ENCODE data around the gene BHLHE40.
A peak's percentile ranks its signal among the peaks of the same experiment; 100 is the strongest.

BHLHE40 gene

GRCh38 chr3:4982773-4983738, 3.8 kb downstream of the BHLHE40 start:
- POLR2A ChIA-PET: interaction anchor here (0.8 to 2.9 kb wide), 14 partner anchors 11 to 272 kb away, joined by 3 to 18 read pairs (median 5); no protein-coding TSS in a partner anchor

DNA sequence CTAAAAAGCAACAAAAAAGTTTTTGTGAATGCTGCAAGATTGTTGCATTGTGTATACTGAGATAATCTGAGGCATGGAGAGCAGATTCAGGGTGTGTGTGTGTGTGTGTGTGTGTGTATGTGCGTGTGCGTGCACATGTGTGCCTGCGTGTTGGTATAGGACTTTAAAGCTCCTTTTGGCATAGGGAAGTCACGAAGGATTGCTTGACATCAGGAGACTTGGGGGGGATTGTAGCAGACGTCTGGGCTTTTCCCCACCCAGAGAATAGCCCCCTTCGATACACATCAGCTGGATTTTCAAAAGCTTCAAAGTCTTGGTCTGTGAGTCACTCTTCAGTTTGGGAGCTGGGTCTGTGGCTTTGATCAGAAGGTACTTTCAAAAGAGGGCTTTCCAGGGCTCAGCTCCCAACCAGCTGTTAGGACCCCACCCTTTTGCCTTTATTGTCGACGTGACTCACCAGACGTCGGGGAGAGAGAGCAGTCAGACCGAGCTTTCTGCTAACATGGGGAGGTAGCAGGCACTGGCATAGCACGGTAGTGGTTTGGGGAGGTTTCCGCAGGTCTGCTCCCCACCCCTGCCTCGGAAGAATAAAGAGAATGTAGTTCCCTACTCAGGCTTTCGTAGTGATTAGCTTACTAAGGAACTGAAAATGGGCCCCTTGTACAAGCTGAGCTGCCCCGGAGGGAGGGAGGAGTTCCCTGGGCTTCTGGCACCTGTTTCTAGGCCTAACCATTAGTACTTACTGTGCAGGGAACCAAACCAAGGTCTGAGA, 4.7 kb downstream of the BHLHE40 start:
- TF ChIP-seq CTCF (IDR thresholded peaks at IDR 0.05; ENCODE audit: control extremely low read depth, extremely low read depth, low read depth, missing control alignments): no peak
- POLR2A ChIA-PET: interaction anchor here (0.8 to 2.9 kb wide), 16 partner anchors 10 to 273 kb away, joined by 3 to 18 read pairs (median 4); no protein-coding TSS in a partner anchor
- peak; percentile 61 for DNase-seq (ENCODE audit: extremely low spot score)
- CTCF ChIA-PET: interaction anchor here (0.9 to 6.3 kb wide), 21 partner anchors 7 to 272 kb away, joined by 3 to 40 read pairs (median 5); no protein-coding TSS in a partner anchor

More at GRCh38 chr3:4982773-4983738, 3.8 kb downstream of the BHLHE40 start:
- no peak for TF ChIP-seq CTCF (IDR thresholded peaks at IDR 0.05; ENCODE audit: control extremely low read depth, extremely low read depth, low read depth, missing control alignments)
- DNase-seq (ENCODE audit: extremely low spot score): no peak
- CTCF ChIA-PET: interaction anchor here (0.7 to 6.3 kb wide), 29 partner anchors 11 to 276 kb away, joined by 3 to 40 read pairs (median 4); no protein-coding TSS in a partner anchor

DNA sequence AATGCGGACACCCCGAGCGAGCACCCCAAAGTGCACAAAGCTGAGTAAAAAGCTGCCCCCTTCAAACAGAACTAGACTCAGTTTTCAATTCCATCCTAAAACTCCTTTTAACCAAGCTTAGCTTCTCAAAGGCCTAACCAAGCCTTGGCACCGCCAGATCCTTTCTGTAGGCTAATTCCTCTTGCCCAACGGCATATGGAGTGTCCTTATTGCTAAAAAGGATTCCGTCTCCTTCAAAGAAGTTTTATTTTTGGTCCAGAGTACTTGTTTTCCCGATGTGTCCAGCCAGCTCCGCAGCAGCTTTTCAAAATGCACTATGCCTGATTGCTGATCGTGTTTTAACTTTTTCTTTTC, 5.3 kb downstream of the BHLHE40 start:
- CTCF ChIA-PET: interaction anchor here (1.1 to 6.3 kb wide), 18 partner anchors 8 to 273 kb away, joined by 3 to 40 read pairs (median 6); no protein-coding TSS in a partner anchor
- DNase-seq (ENCODE audit: extremely low spot score): no peak
- POLR2A ChIA-PET: interaction anchor here (0.8 to 2.9 kb wide), 14 partner anchors 9 to 273 kb away, joined by 3 to 18 read pairs (median 5); no protein-coding TSS in a partner anchor
- no peak for TF ChIP-seq CTCF (IDR thresholded peaks at IDR 0.05; ENCODE audit: control extremely low read depth, extremely low read depth, low read depth, missing control alignments)

DNA sequence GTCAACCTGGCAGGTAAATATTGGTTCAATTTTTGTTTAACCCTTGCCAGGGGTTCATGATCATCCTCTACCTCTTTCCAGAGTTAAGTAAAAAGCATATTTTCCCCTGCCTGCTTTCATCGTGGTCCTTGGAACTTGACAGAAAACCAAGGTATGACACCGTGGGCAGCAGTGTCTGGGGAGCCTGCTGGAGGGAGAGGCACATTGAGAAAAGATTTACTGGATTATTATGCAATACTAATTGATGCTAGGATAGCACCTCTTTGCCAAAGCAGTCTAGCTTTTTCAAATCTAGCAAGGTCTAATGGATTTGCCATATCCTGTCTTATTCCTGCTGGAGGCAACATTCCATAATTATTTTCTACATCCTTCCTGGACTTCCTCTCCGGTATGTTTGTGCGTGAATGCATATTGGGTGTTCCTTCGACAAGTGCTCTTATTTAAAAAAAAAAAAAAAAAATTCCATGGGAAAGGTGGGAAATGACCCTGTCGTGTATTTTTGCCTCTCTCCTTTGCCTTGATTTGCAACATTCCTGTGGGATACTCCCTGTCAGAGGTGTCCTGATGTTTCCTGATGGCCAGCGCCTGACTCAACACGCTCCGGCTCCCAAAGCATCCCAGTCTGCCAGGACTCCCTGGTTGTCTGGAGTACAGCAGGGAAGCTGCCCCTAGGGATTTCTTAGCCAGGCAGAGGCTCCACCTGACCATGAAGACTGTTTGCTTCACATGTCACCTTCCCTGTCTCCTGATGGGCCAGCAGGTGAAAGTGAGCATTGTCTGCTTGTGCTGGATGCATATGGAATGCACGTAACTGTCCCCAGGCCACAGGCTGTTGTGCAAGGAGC, 6.3 kb downstream of the BHLHE40 start:
- POLR2A ChIA-PET: interaction anchor here (0.5 to 2.9 kb wide), 8 partner anchors 8 to 233 kb away, joined by 3 to 18 read pairs (median 10); no protein-coding TSS in a partner anchor
- CTCF ChIA-PET: interaction anchor here (0.7 to 6.3 kb wide), 18 partner anchors 9 to 274 kb away, joined by 3 to 40 read pairs (median 8); no protein-coding TSS in a partner anchor
- TF ChIP-seq CTCF (IDR thresholded peaks at IDR 0.05; ENCODE audit: control extremely low read depth, extremely low read depth, low read depth, missing control alignments): no peak
- no peak for DNase-seq (ENCODE audit: extremely low spot score)

DNA sequence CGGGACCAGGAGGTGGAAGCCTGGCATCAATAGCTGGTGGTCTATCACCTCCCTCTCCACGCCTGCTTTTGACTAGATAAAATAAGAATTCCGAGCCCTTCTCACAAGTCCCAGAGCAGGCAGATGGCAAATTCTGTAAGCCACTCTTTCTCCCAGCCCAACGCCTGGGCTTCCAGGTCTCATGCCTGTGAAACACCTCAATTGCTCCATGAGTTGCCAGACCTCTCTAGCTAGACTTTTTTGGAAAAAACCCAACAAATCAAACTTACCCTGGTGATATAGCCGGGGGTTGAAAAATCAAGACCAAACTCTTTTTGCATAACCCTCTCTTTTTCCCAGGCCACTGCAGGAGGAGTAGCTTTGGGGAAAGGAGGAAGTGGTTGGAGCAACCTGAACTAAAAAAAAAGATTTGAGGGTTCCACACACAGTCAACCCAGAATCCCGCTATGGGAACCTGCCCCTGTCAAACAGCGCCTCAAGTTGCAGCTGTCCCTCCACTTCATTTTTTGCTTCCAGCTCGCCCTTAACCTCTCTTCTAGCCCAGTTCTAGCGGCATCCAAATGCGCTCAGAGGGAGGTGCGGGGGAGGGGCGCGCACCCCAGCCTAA, 7.0 kb downstream of the BHLHE40 start:
- no peak for TF ChIP-seq CTCF (IDR thresholded peaks at IDR 0.05; ENCODE audit: control extremely low read depth, extremely low read depth, low read depth, missing control alignments)
- POLR2A ChIA-PET: interaction anchor here (0.5 to 2.1 kb wide), 8 partner anchors 8 to 237 kb away, joined by 3 to 10 read pairs (median 4); no protein-coding TSS in a partner anchor
- CTCF ChIA-PET: interaction anchor here (0.8 to 6.3 kb wide), 10 partner anchors 9 to 275 kb away, joined by 3 to 40 read pairs (median 6); no protein-coding TSS in a partner anchor
- DNase-seq (ENCODE audit: extremely low spot score): no peak

All from GM10248 (cell line).